Loucy (cell line): ENCODE measurements around the gene COL11A2.

Experiments used
- EZH2phosphoT487 ChIP-seq: fragments of 200-600 bp; IDR thresholded peaks from 2 replicates; pipeline ENCODE4 v1.6.1; 2018; ENCODE audit warnings: antibody characterized with exemption, mild to moderate bottlenecking, moderate library complexity, borderline replicate concordance
- TF ChIP-seq, protein P1 (sequence below): fragments of 200-600 bp; sonication (generic); conservative IDR thresholded peaks from 2 replicates; pipeline ENCODE4 v1.5.1; 2014; ENCODE audit warnings: mild to moderate bottlenecking, antibody characterized with exemption, low read length

DNA sequence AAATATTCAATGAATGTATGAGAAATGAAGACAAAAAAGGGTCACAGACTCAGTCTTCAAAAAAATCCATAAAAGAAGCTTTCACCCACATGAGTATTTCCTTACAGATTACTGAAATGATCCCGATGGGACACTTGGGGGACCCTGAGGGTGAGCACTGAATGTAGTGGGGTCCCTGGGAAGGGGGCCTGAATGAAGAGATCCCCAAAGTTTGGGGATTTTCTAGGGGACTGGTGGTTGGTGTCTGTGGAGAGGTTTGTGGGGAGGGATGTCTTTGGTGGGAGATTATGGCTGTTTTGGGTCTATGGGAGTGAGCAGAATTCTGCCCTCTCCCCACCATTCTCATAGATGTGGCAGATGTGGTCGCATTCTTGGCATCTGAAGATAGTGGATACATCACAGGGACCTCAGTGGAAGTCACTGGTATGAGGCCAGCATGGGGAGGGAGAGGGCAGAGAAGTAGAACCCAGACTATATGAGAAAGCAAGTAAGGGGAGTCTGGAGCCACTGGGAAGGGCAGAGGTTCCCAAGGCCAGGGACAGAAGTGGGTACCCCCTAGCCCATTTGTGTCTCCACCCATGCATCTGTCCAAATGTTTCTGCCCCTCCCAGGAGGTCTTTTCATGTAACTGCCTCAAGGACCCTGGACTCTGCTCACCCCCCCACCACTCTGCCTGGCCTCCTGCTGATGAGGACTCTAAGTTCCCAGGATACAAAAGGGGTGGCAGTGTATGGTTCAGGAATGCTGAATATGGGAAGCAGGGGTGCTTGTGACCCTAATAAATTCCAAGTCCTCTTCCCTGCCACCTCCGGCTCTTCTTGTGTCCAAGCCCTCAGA lies 14.0 kb upstream of the COL11A2 start:
- TF ChIP-seq, protein P1, sequence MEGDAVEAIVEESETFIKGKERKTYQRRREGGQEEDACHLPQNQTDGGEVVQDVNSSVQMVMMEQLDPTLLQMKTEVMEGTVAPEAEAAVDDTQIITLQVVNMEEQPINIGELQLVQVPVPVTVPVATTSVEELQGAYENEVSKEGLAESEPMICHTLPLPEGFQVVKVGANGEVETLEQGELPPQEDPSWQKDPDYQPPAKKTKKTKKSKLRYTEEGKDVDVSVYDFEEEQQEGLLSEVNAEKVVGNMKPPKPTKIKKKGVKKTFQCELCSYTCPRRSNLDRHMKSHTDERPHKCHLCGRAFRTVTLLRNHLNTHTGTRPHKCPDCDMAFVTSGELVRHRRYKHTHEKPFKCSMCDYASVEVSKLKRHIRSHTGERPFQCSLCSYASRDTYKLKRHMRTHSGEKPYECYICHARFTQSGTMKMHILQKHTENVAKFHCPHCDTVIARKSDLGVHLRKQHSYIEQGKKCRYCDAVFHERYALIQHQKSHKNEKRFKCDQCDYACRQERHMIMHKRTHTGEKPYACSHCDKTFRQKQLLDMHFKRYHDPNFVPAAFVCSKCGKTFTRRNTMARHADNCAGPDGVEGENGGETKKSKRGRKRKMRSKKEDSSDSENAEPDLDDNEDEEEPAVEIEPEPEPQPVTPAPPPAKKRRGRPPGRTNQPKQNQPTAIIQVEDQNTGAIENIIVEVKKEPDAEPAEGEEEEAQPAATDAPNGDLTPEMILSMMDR, result no peak
- TF ChIP-seq EZH2phosphoT487, result no peak
